GM12873 (cell line): Measurements from ENCODE around the gene CLECL1.

Experiments used
- TF ChIP-seq, protein P1 (sequence below): IDR thresholded peaks from 2 replicates; pipeline ENCODE4 v1.5.1; 2012; ENCODE audit warnings: low read depth, mild to moderate bottlenecking, moderate library complexity, low read length, control low read depth; ENCODE audit not compliant: insufficient read depth; ENCODE audit errors: missing control alignments

Gene CLECL1

DNA sequence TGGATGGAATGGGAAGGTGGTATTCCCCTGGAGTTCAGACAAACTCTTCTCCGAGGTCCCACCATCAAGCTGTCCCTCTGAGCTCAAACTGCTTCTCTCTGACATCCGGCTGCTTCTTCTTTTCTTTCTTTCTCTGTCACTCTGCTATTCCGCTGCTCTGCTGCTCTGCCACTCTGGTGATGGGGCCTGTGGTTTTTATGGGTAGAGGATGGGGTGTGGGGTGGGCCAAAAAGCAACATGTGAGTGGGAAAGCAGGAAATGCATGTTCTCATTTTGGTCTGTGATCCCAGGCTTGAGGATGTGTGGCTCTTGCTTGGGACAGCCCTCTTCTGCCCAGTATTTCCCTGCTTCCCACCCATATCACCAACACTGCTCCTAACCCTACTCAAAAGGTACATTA, 30.6 kb downstream of the CLECL1 start:
- TF ChIP-seq, protein P1, sequence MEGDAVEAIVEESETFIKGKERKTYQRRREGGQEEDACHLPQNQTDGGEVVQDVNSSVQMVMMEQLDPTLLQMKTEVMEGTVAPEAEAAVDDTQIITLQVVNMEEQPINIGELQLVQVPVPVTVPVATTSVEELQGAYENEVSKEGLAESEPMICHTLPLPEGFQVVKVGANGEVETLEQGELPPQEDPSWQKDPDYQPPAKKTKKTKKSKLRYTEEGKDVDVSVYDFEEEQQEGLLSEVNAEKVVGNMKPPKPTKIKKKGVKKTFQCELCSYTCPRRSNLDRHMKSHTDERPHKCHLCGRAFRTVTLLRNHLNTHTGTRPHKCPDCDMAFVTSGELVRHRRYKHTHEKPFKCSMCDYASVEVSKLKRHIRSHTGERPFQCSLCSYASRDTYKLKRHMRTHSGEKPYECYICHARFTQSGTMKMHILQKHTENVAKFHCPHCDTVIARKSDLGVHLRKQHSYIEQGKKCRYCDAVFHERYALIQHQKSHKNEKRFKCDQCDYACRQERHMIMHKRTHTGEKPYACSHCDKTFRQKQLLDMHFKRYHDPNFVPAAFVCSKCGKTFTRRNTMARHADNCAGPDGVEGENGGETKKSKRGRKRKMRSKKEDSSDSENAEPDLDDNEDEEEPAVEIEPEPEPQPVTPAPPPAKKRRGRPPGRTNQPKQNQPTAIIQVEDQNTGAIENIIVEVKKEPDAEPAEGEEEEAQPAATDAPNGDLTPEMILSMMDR: no peak

DNA sequence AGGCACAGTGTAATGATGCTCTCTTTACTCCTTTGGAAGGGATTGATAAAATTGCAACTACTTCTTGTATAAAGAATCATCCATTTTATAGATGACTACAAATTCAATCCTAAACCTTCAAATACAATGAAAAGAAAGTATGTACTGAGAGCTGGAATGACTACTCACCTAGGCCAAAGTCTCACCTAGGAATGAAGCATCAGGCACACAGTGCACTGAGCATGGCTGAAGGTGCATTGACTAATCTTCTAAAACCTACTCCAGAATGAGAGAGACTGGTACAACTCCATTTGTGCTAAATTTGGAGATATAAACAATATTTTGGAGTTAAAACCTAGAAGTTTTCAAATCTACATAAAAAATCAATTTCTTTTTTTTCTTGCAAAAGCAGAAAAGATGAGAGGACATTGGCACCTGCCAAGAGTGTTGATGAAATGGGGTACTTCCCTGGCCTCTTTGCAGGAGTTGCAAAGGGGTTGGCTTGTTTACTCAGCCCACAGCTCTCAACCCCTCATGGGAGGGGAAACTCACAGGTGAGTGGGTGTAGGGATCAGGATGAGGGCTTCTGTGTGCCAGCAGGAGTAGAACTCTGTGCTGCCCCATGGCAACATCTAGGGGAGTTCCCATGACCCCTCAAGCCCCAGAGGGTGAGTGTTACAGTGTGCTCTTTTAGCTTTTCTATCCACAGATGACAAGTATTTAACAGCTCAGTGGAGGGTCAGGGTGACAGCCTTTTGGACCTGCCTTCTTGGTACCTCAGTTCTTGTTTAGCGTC, 31.3 kb downstream of the CLECL1 start:
- TF ChIP-seq, protein P1: no peak

DNA sequence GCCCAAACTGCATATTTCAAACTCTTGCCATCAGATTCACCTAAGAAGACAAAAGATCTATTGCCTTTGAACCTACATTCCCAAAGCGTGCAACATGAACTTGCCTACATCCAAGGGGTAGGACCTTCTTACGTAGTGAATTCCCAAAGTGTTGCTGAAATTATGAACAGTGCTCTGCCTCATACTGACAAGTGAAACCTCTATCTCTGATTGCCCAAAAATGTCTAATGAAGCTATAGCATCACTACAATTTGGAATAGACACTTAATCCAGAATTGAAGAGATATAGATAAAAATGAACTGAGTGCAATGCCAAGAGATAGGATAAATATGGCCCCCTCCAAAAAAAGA, 32.3 kb downstream of the CLECL1 start:
- TF ChIP-seq, protein P1: no peak

DNA sequence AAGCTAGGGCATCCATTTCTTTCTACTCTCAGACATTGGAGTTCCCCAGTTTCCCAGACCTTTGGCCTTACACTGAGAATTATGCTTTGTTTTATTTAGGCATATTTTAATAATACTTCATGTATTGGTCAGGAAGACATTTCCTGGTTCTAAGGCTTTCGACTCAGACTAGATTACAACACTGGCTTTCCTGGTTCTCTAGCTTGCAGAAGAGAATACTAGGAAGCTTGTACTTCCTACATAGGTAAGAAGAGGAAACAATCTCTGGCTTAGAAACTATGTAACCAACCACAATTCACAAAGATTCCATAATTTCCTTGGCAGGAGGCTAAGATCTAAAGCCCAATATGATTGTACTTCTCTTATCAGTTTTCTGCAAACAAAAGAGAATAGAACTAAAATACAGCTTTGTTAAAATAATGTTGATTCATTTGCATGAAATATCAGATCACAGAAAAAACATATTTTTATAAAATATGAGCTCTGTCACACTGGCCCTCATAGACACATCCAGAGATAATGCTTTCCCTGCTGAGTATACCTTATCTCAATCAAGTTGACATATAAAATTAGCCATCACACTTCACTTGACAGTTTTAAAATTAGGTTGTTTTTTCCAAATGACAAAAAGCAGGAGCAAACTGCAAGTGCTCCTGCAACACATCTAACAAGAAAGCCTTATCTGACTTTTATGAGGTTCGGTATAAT, 32.8 kb downstream of the CLECL1 start:
- TF ChIP-seq, protein P1: no peak

DNA sequence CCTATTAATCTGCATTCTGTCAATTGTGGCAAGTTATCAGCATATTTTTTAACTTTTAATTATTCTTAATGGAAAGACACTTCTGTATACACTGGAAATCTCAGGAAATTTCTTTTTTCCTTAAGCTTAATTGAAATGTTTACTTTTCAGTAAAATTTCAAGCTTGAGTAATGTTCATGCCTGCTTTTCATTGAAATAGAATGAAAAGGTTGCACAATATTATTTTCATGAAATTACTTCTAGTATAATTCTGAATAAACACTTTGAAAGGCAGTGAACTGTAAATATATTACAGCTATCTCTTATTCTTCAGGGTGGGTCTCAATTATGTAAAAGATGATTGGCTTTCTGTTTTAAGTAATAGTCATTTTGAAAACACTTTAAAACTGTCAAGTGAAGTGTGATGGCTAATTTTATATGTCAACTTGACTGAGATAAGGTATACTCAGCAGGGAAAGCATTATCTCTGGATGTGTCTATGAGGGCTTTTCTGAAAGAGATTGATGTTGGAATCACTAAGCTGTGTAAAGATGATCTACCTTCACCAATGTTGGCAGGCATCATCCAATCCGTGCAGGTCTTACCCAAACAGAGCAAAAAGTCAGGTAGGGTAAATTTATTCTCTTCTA, 33.5 kb downstream of the CLECL1 start:
- TF ChIP-seq, protein P1: no peak

DNA sequence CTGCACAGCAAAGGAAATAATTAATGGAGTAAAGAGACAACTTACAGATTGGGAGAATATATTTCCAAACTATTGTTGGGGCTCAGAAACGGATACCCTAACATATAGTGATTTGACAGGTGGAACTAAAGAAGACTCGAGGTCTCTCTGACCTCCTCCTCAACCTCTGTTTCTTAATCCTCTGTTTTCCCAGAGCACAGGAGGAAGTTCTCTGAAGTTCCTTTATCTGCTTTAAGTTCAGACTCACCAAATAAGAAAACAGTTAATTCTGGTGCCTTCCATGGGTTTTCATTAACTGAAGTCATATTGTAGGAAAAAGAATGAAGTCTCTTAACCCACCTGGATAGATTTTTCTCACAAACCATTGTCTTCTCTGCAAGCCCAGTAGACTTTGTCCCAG, 34.2 kb downstream of the CLECL1 start:
- TF ChIP-seq, protein P1: no peak

DNA sequence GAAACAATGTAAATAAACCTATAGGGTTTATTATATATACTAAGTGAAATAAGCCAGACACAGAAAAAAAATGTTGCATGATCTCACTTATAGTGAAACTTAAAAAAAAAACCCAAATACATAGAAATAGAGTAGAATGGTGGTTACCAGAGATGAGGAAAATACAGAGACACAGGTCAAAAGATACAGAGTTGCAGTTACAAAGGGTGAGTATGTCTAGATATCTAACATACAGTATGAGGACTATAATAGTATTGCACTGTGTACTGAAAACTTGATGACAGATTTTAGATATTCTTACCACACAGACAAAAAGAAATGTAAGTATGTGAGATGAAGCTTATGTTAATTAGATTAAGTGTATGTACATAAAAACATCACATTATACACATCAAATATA, 35.3 kb downstream of the CLECL1 start:
- TF ChIP-seq, protein P1: no peak
